ENCODE data around the gene CACNA1I. TPM values are rescaled to one million over a fixed set of nuclear protein-coding genes. Genes with fewer than 3 reads are reported as not detected.

The CACNA1I gene
- polyA plus RNA-seq, 1 of the 3 experiments (the other 2 are of a cell fraction) = not detected

GRCh38 chr22:39719559-39720450 lies 149.3 kb downstream of the CACNA1I start:
- H3K36me3 ChIP-seq (replicated peaks in 1 of 2; ENCODE audit: control insufficient read depth in 1 of 2, insufficient read depth in 2 of 2, low read length in 1 of 2) = no peaks in the 10 kb centered on the region
- POLR2A ChIA-PET = no interaction called here
- no peak overlapping the region for H3K27ac ChIP-seq (ENCODE audit: low read depth in 2 of 2, low read length in 1 of 2)
- no peaks in the 10 kb centered on the region for H3K9me2 ChIP-seq
- no peaks in the 10 kb centered on the region for H4K20me1 ChIP-seq (ENCODE audit: insufficient read depth)
- no peaks in the 10 kb centered on the region for H3F3A ChIP-seq (replicated peaks; ENCODE audit: insufficient read depth)
- H3K4me2 ChIP-seq = no peak overlapping the region
- no peaks in the 10 kb centered on the region for H3K9me3 ChIP-seq
- WGBS (ENCODE audit: low lambda C conversion rate) = 70% methylated on average over 14 of the region's 15 CpGs
- H3K27me3 ChIP-seq (ENCODE audit: insufficient read depth) = no peaks in the 10 kb centered on the region
- TF ChIP-seq MXI1 (IDR thresholded peaks at IDR 0.05; ENCODE audit: low read depth, low read length) = no peak
- TF ChIP-seq EP300 (IDR thresholded peaks at IDR 0.05; ENCODE audit: borderline replicate concordance in 1 of 2, low read depth in 1 of 2, low read length in 1 of 2) = no peak
- TF ChIP-seq EZH2phosphoT487 (IDR thresholded peaks at IDR 0.05; ENCODE audit: borderline replicate concordance, low read depth) = no peak
- no peak for TF ChIP-seq PBX3 (IDR thresholded peaks at IDR 0.05)
- TF ChIP-seq SIN3A (IDR thresholded peaks at IDR 0.05; ENCODE audit: borderline replicate concordance, low read depth, low read length) = no peak
- TF ChIP-seq CTCF (IDR thresholded peaks at IDR 0.05) = no peak
- no peak for TF ChIP-seq CHD2 (IDR thresholded peaks at IDR 0.05; ENCODE audit: low read length, partially characterized antibody)
- TF ChIP-seq REST (IDR thresholded peaks at IDR 0.05; ENCODE audit: low read depth, low read length) = no peak
- TF ChIP-seq FOXJ3 (CRISPR knock-in tag; IDR thresholded peaks at IDR 0.05) = no peak
- no peak for TF ChIP-seq USF1 (IDR thresholded peaks at IDR 0.05; ENCODE audit: borderline replicate concordance, low read depth)
- TF ChIP-seq GABPA (IDR thresholded peaks at IDR 0.05; ENCODE audit: low read depth) = no peak
- TF ChIP-seq NFIC (IDR thresholded peaks at IDR 0.05; ENCODE audit: borderline replicate concordance) = no peak
- TF ChIP-seq FOSL2 (IDR thresholded peaks at IDR 0.05; ENCODE audit: borderline replicate concordance, low read depth) = no peak
- no peak for TF ChIP-seq YY1 (IDR thresholded peaks at IDR 0.05; ENCODE audit: low read depth)
- no peak for TF ChIP-seq ELF1 (IDR thresholded peaks at IDR 0.05)
- TF ChIP-seq MEF2A (IDR thresholded peaks at IDR 0.05; ENCODE audit: borderline replicate concordance, low read depth) = no peak
- no peak for TF ChIP-seq TEAD4 (IDR thresholded peaks at IDR 0.05; ENCODE audit: borderline replicate concordance, insufficient read depth)
- no peak for TF ChIP-seq NRF1 (IDR thresholded peaks at IDR 0.05; ENCODE audit: low read depth, low read length)
- TF ChIP-seq IRF3 (IDR thresholded peaks at IDR 0.05; ENCODE audit: low read depth, low read length) = no peak
- H3K4me1 ChIP-seq (ENCODE audit: control insufficient read depth in 1 of 2, insufficient read depth in 2 of 2, low read depth in 1 of 2, low read length in 1 of 2) = peaks cover 0 to 2% of the 10 kb centered on the region in 2 experiments; a peak in 1 of 4 replicates
- H3K79me2 ChIP-seq (ENCODE audit: insufficient read depth) = no peaks in the 10 kb centered on the region
- H2AFZ ChIP-seq (ENCODE audit: low read depth) = no peak overlapping the region
- H3K9ac ChIP-seq = no peak overlapping the region
- no peak for DNase-seq
- CTCF ChIA-PET = no interaction called here
- no peak overlapping the region for H3K4me3 ChIP-seq (ENCODE audit: low read depth in 2 of 2, low read length in 1 of 2)

Data from SK-N-SH (cell line).